ENCODE data around the gene STK17A.
A peak's percentile ranks its signal among the peaks of the same experiment; 100 is the strongest.
"Not testable (repeated sequence)": the region's sequence is repeated elsewhere in the genome, so short reads cannot be mapped to it uniquely, and the experiment has no call there.

STK17A gene

DNA sequence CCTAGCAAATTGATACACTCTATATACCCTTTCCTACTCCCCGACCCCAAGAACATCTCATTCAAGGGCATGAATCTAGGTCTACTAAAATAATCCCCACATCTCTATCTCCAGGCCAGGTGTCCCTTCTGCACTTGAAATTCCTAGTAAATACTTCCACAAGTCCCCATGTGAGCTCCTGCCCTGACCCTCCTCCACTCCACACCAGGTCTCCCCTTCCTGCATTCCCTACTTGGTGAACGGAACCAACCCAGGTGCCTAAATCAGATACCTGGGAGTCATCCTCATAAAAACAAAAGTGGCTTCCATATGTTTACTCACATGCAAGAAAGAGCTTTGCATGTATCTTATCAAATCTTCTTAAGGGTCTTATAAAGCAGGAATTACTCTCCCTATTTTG lies 77.2 kb downstream of the STK17A start:
- no peak for DNase-seq

- DNase-seq = no peak
Observed at GRCh38 chr7:43664681-43665080, 81.8 kb downstream of the STK17A start.

GRCh38 chr7:43666938-43667337 lies 84.0 kb downstream of the STK17A start:
- DNase-seq = no peak

DNA sequence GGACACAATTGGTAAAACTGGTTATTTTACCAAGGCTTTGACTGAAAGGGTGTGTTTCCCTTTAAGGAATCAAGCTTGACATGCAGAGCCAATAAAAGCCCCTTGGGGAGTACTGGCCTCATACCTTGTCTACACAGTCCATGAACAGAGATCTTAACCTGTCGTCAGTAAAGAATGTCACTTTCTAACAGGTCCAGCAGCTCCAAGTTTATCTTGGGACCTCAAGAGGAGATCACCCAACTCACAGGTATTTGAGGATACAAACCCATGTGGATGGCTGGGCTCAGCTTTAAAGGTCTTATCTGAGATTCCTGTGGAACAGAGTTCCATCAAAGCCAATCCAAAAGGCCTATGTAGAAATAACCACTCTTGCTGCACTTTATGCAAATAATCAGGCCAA lies 85.1 kb downstream of the STK17A start:
- no peak for DNase-seq

- no peak for DNase-seq
Observed at GRCh38 chr7:43669286-43670081, 86.6 kb downstream of the STK17A start.

- no peak for DNase-seq
Observed at GRCh38 chr7:43671521-43671920, 88.6 kb downstream of the STK17A start.

DNA sequence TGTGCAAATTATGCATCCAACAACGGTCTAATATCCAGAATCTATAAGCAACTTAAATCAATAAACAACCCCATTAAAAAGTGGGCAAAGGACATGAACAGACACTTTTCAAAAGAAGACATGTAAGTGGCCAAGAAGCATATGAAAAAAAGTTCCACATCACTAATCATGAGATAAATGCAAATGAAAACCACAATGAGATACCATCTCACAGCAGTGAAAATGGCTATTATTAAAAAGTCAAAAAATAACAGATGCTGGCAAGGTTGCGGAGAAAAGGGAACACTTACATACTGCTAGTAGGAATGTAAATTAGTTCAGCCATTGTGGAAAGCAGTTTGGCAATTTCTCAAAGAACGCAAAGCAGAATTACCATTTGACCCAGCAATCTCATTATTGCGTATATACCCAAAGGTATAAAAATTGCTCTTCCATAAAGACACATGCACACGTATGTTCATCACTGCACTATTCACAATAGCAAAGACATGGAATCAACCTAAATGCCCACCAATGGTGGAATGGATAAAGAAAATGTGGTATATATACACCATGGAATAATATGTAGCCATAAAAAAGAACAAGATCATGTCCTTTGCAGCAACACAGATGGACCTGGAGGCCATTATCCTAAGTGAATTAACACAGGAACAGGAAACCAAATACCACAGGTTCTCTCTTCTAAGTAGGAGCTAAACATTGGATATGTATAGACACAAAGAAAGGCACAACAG lies 90.5 kb downstream of the STK17A start:
- not testable (repeated sequence) for DNase-seq

- DNase-seq = peak; percentile 61
Observed at GRCh38 chr7:43674559-43675436, 91.9 kb downstream of the STK17A start.
